HEK293T (cell line): Measurements from ENCODE around the gene ATP9B.
A peak's percentile ranks its signal among the peaks of the same experiment; 100 is the strongest.

Experiments
- CTCF ChIA-PET: fragments of 350-600 bp; formaldehyde crosslinking; extraction: SDS; loops from one replicate; lab custom pipeline; 2021; ENCODE audit warnings: antibody characterized with exemption, inconsistent platforms; lab: Yijun Ruan, JAX
- POLR2A ChIA-PET: fragments of 350-600 bp; formaldehyde crosslinking; extraction: SDS; loops from one replicate; lab custom pipeline; 2020; ENCODE audit warnings: antibody characterized with exemption, inconsistent platforms; lab: Yijun Ruan, JAX
- DNase-seq: peaks from one replicate; pipeline ENCODE4 v3.0.0; 2012; ENCODE audit warnings: mixed read lengths; ENCODE audit errors: extremely low spot score
- ARNT ChIP-seq: fragments of 450-650 bp; IDR thresholded peaks from 2 replicates; pipeline ENCODE4 v1.6.1; 2017; ENCODE audit warnings: mild to moderate bottlenecking
- BHLHE40 ChIP-seq: fragments of 450-650 bp; IDR thresholded peaks from 2 replicates; pipeline ENCODE4 v1.6.1; 2016; ENCODE audit warnings: mild to moderate bottlenecking, moderate library complexity, borderline replicate concordance
- CTBP1 ChIP-seq: fragments of 450-650 bp; IDR thresholded peaks from 2 replicates; pipeline ENCODE4 v1.6.1; 2016; ENCODE audit warnings: borderline replicate concordance
- ELF4 ChIP-seq: fragments of 450-650 bp; IDR thresholded peaks from 2 replicates; pipeline ENCODE4 v1.6.1; 2017; ENCODE audit warnings: antibody characterized with exemption
- FOXA1 ChIP-seq: fragments of 450-650 bp; IDR thresholded peaks from 2 replicates; pipeline ENCODE4 v1.6.1; 2016; ENCODE audit warnings: mild to moderate bottlenecking
- FOXK2 ChIP-seq: fragments of 450-650 bp; IDR thresholded peaks from 2 replicates; pipeline ENCODE4 v1.6.1; 2016; ENCODE audit warnings: mild to moderate bottlenecking
- FOXM1 ChIP-seq: fragments of 450-650 bp; IDR thresholded peaks from 2 replicates; pipeline ENCODE4 v1.6.1; 2017; ENCODE audit warnings: mild to moderate bottlenecking, borderline replicate concordance
- HDGF ChIP-seq: fragments of 450-650 bp; IDR thresholded peaks from 2 replicates; pipeline ENCODE4 v1.6.1; 2017; ENCODE audit warnings: antibody characterized with exemption, borderline replicate concordance
- L3MBTL2 ChIP-seq: fragments of 450-650 bp; conservative IDR thresholded peaks from 2 replicates; pipeline ENCODE4 v1.6.1; 2016; ENCODE audit warnings: mild to moderate bottlenecking
- LEF1 ChIP-seq: fragments of 450-650 bp; IDR thresholded peaks from 2 replicates; pipeline ENCODE4 v1.6.1; 2017; ENCODE audit warnings: mild to moderate bottlenecking, borderline replicate concordance
- NFRKB ChIP-seq: fragments of 450-650 bp; IDR thresholded peaks from 2 replicates; pipeline ENCODE4 v1.6.1; 2016; ENCODE audit warnings: mild to moderate bottlenecking, moderate library complexity
- SP1 ChIP-seq: fragments of 450-650 bp; IDR thresholded peaks from 2 replicates; pipeline ENCODE4 v1.6.1; 2017
- SUZ12 ChIP-seq: fragments of 450-650 bp; IDR thresholded peaks from 2 replicates; pipeline ENCODE4 v1.6.1; 2016; ENCODE audit warnings: mild to moderate bottlenecking
- TARDBP ChIP-seq: fragments of 450-650 bp; IDR thresholded peaks from 2 replicates; pipeline ENCODE4 v1.6.1; 2016
- ZNF384 ChIP-seq: fragments of 450-650 bp; IDR thresholded peaks from 2 replicates; pipeline ENCODE4 v1.6.1; 2016
- TF ChIP-seq, protein P1 (sequence below): fragments of 450-650 bp; IDR thresholded peaks from 2 replicates; pipeline ENCODE4 v1.6.1; 2016

ATP9B gene

GRCh38 chr18:79345366-79345765, 276.2 kb downstream of the ATP9B start:
- POLR2A ChIA-PET = no interaction called here
- CTCF ChIA-PET = no interaction called here
- DNase-seq = no peak
- TF ChIP-seq HDGF = no peak
- TF ChIP-seq SP1 = no peak
- TF ChIP-seq LEF1 = no peak
- no peak for TF ChIP-seq FOXM1
- no peak for TF ChIP-seq BHLHE40
- no peak for TF ChIP-seq ARNT
- no peak for TF ChIP-seq TARDBP
- no peak for TF ChIP-seq ZNF384
- TF ChIP-seq ELF4 = no peak
- no peak for TF ChIP-seq L3MBTL2
- no peak for TF ChIP-seq NFRKB
- TF ChIP-seq, protein P1, sequence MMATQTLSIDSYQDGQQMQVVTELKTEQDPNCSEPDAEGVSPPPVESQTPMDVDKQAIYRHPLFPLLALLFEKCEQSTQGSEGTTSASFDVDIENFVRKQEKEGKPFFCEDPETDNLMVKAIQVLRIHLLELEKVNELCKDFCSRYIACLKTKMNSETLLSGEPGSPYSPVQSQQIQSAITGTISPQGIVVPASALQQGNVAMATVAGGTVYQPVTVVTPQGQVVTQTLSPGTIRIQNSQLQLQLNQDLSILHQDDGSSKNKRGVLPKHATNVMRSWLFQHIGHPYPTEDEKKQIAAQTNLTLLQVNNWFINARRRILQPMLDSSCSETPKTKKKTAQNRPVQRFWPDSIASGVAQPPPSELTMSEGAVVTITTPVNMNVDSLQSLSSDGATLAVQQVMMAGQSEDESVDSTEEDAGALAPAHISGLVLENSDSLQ = no peak
- no peak for TF ChIP-seq FOXK2
- no peak for TF ChIP-seq FOXA1
- TF ChIP-seq CTBP1 = no peak

- no peak for DNase-seq
- ChIA-PET CTCF (no interaction called here), POLR2A (no interaction called here)
- TF ChIP-seq FOXA1 (no peak), ZNF384 (no peak), ELF4 (no peak), CTBP1 (no peak), SUZ12 (no peak), TARDBP (no peak), FOXK2 (no peak), FOXM1 (no peak)
- TF ChIP-seq, protein P1 = no peak
These were observed 276.8 kb downstream of the ATP9B start for GRCh38 chr18:79345981-79346380.

DNA sequence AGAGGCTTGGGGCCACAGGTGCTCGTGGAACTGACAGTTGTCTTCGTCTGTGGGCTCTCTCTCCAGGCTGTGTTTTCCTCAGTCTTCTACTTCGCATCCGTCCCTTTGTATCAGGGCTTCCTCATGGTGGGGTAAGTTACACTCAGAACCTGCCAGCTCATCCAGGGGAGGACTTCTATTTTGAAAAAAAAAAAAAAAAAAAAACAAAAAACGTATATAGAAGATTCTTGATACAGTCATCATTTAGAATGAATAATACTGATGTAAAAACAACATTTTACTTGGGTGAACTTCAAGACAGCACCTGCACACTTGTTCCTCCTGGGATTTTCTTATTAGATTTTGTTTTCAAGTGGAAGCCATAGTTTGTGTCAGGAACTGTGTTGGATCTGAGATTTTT, 278.9 kb downstream of the ATP9B start:
- TF ChIP-seq NFRKB (no peak), ZNF384 (no peak)
- POLR2A ChIA-PET = no interaction called here
- CTCF ChIA-PET = no interaction called here
- DNase-seq = no peak

- CTCF ChIA-PET = no interaction called here
- no peak for DNase-seq
- POLR2A ChIA-PET = no interaction called here
- TF ChIP-seq NFRKB (no peak), HDGF (no peak), CTBP1 (no peak), SUZ12 (no peak), TARDBP (no peak), ARNT (no peak), FOXA1 (no peak), LEF1 (no peak), ZNF384 (no peak)
These were observed 283.2 kb downstream of the ATP9B start for GRCh38 chr18:79352432-79352831.

DNA sequence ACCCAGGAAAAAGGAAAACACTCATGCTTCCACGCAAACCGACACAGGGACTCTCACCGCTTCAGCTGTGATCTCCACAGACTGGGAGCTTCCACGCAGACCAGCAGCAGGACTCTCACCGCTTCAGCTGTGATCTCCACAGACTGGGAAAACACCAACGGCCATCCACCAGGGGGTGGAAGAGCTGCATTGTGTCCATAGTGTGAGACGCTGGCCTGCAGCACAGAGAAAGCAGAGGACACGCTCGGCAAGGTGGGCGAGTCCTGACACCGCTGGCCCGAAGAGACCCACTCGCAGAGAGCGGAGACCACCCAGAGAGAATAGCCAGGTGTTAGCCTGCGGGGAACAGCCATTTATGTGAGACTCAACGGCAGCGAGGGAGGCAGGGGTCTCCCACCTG, 284.1 kb downstream of the ATP9B start:
- TF ChIP-seq LEF1 (no peak), CTBP1 (no peak), FOXA1 (no peak)
- DNase-seq = peak; percentile 18
- POLR2A ChIA-PET = no interaction called here
- CTCF ChIA-PET = no interaction called here

DNA sequence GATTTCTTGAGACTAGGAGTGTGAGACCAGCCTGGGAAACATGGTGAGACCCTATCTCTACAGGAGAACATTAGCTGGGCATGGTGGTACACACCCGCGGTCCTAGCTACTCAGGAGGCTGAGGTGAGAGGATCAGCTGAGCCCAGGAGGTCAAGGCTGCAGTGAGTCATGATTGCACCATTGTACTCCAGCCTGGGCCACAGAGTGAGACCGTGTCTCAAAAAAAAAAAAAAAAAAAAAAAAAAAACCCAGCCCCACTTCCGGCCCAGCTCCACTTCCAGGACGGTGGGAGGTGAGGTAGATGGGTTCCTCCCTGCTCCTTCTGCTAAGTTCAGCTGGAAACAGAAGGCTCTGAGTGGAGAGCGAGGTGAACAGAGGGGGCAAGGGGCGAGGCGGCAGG, 285.2 kb downstream of the ATP9B start:
- ChIA-PET CTCF (no interaction called here), POLR2A (no interaction called here)
- TF ChIP-seq SP1 (no peak), ZNF384 (no peak), LEF1 (no peak), FOXM1 (no peak), HDGF (no peak), TARDBP (no peak), FOXA1 (no peak), SUZ12 (no peak), CTBP1 (no peak), ARNT (no peak), ELF4 (no peak), FOXK2 (no peak)
- TF ChIP-seq, protein P1 = no peak
- DNase-seq = no peak
